Sigmoid colon (tissue), 3 donors: ENCODE results near the gene SMYD3.

ENCODE experiments used
- CTCF ChIP-seq, 4 experiments: fragments of 450-650 bp in 3 of 4; fragments of 200-600 bp in 1 of 4; IDR thresholded peaks; one replicate each; pipeline ENCODE4 v1.5.1; 2016 to 2019; ENCODE audit warnings: antibody characterized with exemption in 4 of 4, mild to moderate bottlenecking in 3 of 4, moderate library complexity in 2 of 4
- POLR2A ChIP-seq, 2 donors: fragments of 450-650 bp; IDR thresholded peaks; one replicate each; pipeline ENCODE4 v1.6.1; 2016; ENCODE audit warnings: antibody characterized with exemption in 2 of 2, mild to moderate bottlenecking in 2 of 2, moderate library complexity in 2 of 2

- TF ChIP-seq POLR2A (IDR thresholded peaks at IDR 0.05) (no peak), CTCF (IDR thresholded peaks at IDR 0.05) (no peak)
Measured at GRCh38 chr1:246032984-246033383, 474.1 kb downstream of the SMYD3 start.
